Stimulated activated CD8-positive, alpha-beta memory T cell treated with anti-CD3 and anti-CD28 coated beads, Interleukin-12 subunit alpha, Interleukin-12 subunit beta, amount 100 ng/mL, for 1 hour (primary cell): ENCODE data around the gene NIT2.
"Not testable (repeated sequence)": the region's sequence is repeated elsewhere in the genome, so short reads cannot be mapped to it uniquely, and the experiment has no call there.

ENCODE experiments used
- DNase-seq: peaks from one replicate; pipeline ENCODE4 v3.0.0-alpha.2; 2020; ENCODE audit warnings: low read depth

The NIT2 gene, protein sequence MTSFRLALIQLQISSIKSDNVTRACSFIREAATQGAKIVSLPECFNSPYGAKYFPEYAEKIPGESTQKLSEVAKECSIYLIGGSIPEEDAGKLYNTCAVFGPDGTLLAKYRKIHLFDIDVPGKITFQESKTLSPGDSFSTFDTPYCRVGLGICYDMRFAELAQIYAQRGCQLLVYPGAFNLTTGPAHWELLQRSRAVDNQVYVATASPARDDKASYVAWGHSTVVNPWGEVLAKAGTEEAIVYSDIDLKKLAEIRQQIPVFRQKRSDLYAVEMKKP

DNA sequence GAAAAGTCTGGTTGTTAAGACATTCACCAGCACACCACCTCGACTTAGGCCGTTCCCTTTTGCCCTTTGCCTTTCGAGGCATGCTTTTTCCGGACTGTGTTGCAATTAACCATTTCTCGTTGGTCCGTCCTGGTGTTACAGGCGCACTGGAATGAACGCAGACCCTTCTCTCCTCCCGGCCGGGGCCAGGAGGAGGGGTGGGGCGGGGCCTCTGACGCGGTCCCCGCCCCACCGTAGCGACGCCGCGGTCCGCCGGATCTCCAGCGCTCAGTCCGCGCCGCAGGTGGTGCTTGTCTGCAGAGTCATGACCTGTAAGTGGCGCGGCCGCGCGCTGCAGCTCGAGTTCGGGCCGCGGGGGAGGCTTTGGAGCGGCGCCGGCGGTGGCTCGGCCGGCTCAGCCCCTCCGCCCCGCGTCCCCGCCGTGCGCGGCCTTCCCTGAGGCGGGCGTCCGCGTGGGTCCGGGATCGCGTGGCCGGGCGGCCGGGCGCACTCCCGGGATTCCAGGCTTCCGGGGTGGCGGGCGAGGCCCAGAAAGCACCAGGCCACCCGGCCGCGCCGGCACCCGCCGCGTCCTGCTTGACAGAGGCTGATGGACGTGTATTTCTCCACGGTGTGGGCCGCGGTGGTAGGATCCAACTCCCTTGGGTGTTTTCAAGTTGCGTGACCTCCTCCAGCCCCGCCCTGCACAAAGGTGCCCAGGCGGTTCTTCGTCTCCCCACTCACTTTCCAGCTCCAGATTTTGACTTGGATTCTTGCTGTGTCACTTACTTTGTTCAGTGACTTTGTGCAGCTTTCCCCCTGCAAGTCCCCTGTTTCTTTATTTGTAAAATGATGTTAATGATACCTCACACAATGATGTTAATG is at the start of gene NIT2:
Gene NIT2 (plus strand): TSS at position 270 of the 864 bp plus-strand sequence. CDS start 35 bp downstream, at position 305.
- peak; percentile 65 for DNase-seq

DNA sequence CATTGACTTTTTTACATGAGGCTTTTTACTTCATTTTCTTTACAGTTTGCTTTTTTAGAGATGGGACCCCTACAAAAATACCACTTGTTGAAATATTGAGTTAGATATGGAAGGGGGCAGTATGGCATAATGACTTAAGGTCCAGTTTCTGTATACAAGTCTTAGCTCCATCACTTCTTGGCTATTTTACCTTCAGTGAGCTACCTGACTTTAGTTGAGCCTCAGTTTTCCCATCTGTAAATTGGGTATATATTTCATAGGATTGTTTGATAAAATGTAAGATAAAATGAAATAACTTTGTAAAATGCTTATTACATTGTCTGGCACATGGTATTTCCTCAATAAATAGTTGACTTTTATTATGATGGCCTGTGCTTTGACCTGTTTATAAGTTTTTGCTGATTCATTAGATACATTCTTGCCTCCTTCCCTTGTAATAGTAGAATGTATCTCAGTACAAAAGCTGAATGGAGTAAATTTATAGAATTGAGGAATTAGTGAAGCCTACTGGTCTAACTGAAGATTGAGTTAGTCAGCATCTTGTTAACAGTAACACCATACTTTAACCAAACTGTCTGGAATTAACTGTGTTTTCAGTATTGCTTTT is 46.2 kb upstream of the NIT2 start:
- DNase-seq: no peak

DNA sequence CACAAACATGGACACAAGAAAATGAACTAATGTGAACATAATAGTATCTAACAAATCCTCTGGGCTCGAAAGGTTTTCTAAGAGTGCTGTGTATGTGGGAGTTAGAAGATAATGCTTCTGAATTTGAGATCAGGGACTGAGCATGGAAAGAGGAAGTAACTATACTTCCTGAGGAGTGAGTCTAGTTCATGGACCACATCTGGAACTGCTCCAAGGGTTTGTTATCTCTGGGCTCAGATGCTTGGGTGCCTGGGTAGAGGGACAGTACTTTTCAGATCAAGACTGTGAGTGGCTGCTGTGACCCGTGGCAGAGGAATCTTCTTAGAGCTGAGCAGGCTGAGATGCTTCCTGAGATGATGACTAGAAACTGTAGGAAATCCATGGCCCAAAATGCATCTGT is 45.2 kb upstream of the NIT2 start:
- DNase-seq: no peak

DNA sequence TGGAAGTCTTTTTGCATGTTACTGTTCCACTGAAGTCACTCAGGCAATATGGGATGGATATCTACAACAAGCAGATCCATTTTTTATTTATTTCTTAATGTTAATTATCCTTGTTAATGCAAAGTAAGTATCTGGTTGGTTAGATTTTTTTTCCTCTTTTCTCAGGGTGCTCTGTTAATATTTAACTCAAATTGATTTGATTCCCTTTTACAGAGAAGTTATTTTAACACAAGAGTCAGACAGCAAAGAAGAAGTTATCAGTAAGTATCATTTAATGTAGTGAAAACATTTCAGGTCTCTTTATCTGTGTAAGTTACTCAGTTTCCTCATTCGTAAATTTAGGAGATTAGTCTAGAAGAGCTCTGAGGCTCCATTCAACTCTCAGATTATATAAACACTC is 39.5 kb upstream of the NIT2 start:
- no peak for DNase-seq

DNA sequence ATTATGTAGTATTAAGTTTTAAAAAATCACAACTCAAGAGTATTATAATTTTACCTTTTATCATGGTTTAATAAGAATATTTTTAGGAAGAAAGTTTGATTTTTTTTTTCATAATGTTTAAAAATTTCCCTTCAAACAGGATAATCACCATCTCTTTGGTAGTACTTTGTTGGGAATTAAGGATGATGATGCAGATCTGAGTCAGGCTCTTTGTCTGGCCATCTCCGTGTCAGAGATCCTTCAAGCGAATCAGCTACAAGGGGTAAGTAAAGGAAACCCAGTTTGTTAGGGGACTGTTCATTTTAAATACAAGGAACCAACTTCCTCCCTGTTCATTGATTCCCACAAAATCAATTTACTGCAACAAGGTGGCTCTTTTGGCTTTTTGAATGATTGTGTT is 36.8 kb upstream of the NIT2 start:
- no peak for DNase-seq

DNA sequence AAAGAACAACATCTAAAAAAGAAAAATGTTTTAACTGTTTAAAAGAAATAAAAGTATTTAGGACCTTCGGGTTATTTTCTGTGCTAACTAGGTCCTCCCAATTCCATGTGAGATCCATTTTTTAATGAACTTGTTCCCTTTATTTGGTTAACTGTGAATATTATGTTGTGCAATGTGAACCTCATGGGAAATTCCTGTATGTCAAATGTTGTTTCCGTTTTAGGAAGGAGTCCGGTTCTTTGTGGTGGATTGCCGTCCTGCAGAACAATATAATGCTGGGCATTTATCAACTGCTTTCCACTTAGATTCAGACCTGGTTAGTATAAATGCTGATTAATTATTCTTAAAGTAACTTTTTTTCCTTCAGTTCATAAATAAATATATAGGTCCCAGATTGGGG is 35.5 kb upstream of the NIT2 start:
- no peak for DNase-seq

DNA sequence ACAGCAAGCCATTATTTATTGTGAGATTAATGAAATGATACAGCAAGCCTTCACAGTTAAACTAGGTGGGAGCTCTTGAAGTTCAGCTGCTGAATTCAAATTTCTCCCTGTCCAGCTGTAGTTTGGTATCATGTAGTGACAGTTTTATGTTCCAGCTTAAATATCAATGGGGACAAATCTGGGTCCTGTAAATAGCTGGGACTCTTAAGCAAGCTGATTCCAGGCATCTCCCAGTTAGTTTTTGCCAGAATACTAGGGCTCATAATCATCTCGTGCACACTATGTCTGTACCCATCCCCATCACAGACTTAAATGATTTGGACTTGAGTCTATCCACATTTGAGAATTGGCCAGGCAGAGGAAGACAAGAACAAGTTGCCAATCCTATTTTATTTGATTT is 27.9 kb upstream of the NIT2 start:
- no peak for DNase-seq

DNA sequence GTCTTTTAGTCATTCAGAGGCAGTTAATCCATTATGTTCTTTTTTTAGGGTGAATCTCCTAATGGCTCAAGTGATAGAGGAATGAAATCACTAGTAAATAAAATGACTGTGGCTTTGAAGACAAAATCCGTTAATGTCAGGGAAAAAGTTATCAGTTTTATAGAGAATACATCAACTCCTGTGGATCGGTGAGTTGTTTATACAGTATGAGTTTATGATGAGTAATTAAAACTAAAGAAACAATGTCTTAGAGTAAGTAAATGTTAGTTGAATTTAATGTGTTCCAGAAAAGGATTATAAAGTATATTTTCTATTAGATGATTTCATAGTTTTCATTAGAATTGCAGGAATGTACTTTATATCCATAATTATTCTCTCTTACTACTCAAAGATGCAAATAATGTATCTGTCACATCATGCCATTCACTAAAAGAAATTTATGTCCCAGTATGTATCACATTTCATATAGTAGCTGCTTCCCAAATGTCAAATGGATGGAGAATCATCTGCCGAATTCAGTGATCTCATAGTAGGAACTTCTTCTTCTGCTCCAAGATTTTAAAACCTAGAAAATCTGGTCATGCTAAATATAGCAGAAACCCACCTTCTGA is 24.1 kb upstream of the NIT2 start:
- DNase-seq: no peak

DNA sequence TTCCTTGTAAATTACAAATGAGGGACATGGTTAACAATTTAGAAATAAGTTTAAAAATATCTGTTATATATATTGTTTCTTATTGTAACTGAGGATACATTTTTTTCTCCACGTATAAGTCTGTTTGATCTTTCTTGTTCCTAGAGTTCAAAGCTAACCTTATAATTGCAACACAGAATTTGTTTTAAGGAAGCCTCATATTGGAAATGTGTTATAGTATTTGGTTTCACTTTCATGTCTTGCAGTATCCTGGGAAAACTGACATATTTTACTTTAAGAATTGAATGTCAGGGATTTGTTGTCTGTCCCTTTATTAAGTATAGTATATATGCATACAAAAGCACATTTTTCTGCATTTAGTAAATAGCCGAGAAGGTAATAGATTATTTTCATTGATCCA is 23.5 kb upstream of the NIT2 start:
- DNase-seq: no peak

DNA sequence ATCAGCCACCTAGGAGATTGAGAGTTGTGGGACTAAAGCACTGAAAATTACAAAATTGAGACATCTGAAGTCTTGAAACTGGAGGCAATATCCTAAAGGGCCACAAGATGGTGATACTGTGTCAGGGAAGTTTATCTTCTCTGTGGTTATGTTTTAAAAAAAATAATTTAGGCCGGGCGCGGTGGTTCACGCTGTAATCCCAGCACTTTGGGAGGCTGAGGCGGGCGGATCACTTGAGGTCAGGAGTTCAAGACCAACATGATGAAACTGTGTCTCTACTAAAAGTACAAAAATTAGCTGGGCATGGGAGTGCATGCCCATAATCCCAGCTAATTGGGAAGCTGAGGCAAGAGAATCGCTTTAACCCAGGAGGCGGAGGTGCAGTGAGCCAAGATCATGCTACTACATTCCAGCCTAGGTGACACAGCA is 17.9 kb upstream of the NIT2 start:
- DNase-seq: no peak

DNA sequence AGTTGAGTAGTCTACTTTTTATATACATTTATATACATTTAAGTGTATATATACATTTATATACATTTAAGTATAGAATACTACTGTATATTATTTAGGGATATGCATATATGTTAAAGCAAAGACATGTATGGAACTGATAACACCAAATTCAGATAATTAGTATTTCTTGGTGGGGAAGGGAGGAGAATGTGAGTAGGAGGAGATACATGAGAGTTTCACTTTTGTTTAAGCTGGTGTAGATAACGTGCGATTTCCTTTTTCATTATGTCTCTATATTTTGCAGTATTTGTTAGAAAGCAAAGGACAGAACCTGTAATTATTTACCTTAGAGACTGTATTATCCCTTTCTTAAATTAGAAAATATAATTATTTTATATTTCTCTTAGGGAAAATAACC is 16.6 kb upstream of the NIT2 start:
- DNase-seq: no peak

DNA sequence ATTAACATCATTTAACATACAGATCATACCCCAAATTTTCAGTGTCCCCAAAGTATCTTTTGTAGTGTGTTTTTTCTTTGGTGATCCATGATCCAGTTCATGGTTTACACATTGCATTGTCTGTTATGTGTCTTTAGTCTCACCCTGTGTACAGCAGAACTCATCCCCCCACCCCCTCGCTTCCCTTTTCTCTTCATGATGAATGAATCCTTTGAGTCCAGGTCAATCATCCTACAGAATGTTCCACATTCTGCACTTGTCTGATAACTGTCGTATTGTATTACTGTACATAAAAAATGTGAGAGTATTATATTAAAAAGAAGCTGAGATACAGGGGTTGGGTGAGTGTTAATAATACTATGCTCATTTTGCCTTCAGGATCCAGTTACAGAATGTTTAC is 14.6 kb upstream of the NIT2 start:
- no peak for DNase-seq

DNA sequence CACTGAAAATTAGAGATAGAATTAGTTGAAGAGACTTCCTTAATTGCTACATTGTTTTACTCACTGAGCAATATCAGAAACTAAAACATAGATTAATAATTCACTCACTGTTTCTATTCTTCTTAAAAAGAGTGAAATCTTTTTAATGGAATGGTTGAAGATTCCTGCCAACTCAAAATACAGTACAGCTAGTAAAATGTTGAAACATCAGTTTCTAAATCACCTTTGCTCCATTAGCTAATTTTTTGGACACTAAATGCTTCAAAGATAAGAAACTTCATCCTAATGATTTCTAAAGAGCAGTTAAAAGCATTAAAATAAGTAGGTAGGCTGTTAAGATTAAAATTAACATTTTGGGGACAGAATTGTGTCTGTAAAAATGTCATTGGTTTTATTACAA is 10.5 kb upstream of the NIT2 start:
- DNase-seq: no peak

DNA sequence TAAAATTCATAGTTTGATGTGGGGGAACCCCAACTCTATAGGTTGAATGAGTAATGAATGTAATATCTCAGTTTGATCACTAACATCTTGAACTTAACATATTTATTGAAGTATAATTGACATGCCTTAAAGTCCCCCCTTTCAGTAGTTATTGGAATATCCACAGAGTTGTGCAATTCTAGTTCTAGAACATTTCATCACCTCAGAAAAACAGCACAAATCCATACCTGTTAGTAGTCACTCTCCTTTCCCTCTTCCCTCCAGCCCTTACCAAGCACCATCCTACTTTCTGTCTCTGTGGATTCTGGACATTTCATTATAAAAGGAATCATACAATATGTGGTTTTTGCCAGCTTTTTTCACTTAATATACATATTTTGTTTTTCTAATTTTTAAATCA is 8.7 kb upstream of the NIT2 start:
- no peak for DNase-seq

DNA sequence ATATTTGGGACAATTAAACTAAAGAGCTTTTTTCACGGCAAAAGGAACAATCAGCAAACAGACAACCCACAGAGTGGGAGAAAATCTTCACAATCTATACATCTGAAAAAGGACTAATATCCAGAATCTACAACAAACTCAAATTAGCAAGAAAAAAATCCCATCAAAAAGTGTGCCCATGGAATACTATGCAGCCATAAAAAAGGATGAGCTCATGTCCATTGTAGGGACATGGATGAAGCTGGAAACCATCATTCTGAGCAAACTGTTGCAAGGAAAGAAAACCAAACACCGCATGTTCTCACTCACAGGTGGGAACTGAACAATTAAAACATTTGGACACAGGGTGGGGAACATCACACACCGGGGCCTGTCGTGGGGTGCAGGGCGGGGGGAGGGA is 7.2 kb upstream of the NIT2 start:
- not testable (repeated sequence) for DNase-seq

DNA sequence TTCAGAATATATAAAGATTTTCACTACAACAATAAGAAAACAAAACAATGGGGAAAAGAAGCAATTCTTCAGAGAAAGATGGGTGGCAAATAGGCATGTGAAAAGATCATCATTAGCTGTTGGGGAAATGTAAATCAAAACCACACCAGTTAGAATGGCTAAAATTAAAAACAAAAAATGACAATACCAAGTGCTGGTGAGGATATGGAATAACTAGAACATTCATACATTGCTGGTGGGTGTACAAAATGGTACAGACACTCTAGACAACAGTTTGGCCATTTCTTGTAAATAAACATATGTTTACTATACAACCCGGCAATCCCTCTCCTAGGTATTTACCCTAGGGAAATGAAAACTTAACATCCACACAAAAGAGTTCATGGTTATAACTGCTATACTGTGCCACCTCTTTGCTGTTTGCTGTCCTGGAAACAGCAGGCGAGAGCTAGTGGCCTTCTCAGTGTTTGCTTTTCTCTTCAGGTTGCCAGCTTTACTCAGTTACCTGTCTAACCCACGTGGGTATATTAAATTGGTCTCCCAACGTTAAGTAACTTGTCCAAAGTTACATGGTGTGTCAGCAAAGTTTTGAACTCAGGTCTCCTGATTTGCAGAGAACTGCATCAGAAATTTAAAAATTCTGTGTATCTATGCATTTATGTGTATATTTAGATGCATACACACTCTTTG is 4.6 kb upstream of the NIT2 start:
- DNase-seq: no peak

DNA sequence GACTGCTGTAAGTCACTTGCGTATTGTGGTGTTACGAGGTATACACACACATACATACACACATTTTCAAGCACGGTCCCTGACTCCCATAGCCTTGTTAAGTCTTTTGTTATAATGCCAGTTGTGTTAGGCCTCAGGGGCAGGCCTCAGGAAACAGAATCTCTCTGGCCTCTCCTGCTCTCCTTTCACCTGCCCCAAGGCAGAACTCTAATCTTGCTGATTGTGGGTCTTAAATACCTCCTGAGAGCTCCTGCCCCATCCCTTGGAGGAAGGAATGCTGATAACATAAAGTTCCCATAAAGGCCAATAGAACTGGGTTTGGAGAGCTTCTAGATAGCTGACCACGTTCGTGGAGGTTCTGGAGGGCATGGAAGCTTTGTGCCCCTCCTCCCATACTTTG is 3.9 kb upstream of the NIT2 start:
- DNase-seq: no peak

DNA sequence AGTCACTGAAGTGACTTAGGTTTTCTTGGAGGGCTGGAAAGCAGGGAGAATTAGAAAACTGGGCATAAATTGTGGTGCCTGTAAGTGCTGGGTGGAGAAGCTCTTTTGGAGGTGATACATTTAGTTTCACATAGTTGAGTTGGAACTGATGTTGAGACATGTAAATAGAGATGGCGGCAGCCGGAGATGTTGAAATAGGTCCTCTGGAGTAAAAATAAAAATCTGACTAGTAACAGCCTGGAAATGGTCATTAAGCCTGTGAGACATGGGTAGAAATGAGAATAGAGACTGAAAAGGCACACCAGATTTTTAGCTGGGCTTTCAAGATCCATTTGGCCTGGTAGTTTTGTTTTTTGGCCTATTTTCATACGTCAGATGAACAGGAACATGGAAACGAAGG is 2.9 kb upstream of the NIT2 start:
- no peak for DNase-seq

DNA sequence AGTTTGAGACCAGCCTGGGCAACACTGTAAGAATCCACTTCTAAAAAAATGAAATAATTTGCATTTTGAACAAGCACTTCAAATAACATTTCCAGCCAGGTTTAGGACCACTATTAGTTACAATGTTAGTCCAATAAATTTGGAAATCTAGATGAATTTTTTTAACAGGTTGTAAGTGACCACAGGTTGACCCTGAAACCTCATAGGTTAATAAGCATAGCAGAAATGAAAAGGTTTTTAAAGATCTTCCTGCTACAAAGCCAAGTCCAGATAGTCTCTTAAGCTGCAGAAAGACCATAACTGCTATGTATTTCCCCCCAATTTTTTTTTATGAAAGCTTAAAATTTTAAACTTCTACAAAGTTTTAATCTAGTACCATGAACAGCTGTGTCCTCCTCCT is 1.5 kb upstream of the NIT2 start:
- DNase-seq: no peak

DNA sequence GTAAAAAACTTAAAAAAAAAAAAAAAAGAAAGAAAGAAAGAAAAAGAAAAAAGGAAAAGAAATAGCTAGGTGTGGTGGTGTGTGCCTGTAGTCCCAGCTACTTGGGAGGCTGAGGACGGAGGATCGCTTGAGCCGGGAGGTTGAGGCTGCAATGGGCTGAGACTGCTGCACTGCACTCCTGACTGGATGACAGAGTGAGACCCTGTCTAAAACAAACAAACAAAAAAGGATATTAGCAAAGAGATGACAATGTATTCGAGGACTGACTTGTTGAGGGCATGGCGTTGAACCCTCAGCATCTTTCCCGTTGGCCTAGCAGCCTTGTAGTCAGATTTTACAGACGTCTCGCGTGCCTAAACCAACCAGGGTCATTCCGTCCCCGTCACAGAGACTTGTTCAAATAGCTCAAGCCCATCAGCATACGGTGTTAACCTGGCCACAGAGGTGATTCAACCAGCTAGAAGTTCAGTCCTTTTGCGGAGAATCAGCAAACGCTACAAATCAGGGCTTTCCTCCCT is 528 bp upstream of the NIT2 start:
- DNase-seq: no peak

DNA sequence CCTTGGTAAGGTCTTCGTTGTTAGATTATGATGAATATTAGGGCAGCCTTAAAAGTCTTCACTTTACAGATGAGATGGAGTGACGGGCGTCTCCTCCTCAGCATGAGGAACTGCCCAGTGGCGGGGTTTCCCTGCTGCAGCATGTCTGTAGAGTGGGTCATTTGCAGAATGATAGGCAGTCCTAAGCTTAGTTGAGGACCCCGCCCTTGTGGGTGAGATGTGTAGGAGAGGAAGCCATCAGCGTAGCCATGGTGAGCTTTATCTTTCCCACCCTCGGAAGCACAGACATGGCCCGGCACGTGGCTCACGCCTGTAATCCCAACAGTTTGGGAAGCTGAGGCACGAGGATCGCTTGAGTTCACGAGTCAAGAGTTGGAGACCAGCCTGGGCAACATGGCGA is 877 bp downstream of the NIT2 start:
- no peak for DNase-seq

DNA sequence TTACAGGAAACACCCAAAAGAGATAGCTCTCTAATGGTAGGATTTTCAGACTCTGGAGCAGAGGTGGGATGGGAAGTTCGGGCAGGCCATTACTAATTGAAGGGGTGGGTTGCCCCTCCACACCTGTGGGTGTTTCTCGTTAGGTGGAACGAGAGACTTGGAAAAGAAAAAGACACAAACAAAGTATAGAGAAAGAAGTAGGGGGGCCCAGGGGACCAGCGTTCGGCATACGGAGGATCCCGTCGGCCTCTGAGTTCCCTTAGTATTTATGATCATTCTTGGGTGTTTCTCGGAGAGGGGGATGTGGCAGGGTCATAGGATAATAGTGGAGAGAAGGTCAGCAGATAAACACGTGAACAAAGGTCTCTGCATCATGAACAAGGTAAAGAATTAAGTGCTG is 1.7 kb downstream of the NIT2 start:
- not testable (repeated sequence) for DNase-seq
